A673 (cell line): ENCODE measurements around the gene CARD19.

Experiments
- EZH2 ChIP-seq: fragments of 200-600 bp; sonication (generic); IDR thresholded peaks from 2 replicates; pipeline ENCODE4 v1.6.1; 2017; ENCODE audit warnings: borderline replicate concordance, low read depth, mild to moderate bottlenecking, mixed read lengths, antibody characterized with exemption, low read length; ENCODE audit not compliant: poor library complexity, severe bottlenecking
- TF ChIP-seq, protein P1 (sequence below): fragments of 300-800, 200-600 bp; sonication (generic); conservative IDR thresholded peaks from 2 replicates; pipeline ENCODE4 v1.5.1; 2017; ENCODE audit warnings: low read depth, mild to moderate bottlenecking, antibody characterized with exemption, low read length, moderate library complexity, mixed read lengths

GRCh38 chr9:93132946-93133680, 37.1 kb downstream of the CARD19 start:
- TF ChIP-seq, protein P1, sequence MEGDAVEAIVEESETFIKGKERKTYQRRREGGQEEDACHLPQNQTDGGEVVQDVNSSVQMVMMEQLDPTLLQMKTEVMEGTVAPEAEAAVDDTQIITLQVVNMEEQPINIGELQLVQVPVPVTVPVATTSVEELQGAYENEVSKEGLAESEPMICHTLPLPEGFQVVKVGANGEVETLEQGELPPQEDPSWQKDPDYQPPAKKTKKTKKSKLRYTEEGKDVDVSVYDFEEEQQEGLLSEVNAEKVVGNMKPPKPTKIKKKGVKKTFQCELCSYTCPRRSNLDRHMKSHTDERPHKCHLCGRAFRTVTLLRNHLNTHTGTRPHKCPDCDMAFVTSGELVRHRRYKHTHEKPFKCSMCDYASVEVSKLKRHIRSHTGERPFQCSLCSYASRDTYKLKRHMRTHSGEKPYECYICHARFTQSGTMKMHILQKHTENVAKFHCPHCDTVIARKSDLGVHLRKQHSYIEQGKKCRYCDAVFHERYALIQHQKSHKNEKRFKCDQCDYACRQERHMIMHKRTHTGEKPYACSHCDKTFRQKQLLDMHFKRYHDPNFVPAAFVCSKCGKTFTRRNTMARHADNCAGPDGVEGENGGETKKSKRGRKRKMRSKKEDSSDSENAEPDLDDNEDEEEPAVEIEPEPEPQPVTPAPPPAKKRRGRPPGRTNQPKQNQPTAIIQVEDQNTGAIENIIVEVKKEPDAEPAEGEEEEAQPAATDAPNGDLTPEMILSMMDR = no peak
- no peak for TF ChIP-seq EZH2
